GM18498 (cell line): Measurements from ENCODE around the gene KIF1A.

ENCODE experiments used
- ATAC-seq: cut with Tn5 transposase; IDR thresholded peaks from one replicate; pipeline ENCODE4 v1.9.1; 2021; ENCODE audit warnings: mild to moderate bottlenecking, moderate library complexity; ENCODE audit not compliant: unreplicated experiment

KIF1A gene

GRCh38 chr2:240777456-240778212, 42.4 kb downstream of the KIF1A start:
- no peak for ATAC-seq

GRCh38 chr2:240775905-240776304, 44.1 kb downstream of the KIF1A start:
- no peak for ATAC-seq

GRCh38 chr2:240774856-240775255, 45.2 kb downstream of the KIF1A start:
- ATAC-seq, result no peak

GRCh38 chr2:240769096-240769495, 50.9 kb downstream of the KIF1A start:
- no peak for ATAC-seq

- no peak for ATAC-seq
Observed at GRCh38 chr2:240768216-240768615, 51.8 kb downstream of the KIF1A start.

GRCh38 chr2:240767341-240767740, 52.7 kb downstream of the KIF1A start:
- no peak for ATAC-seq

- no peak for ATAC-seq
Observed at GRCh38 chr2:240766072-240766471, 53.9 kb downstream of the KIF1A start.

GRCh38 chr2:240765007-240765406, 55.0 kb downstream of the KIF1A start:
- no peak for ATAC-seq

GRCh38 chr2:240764605-240765004, 55.4 kb downstream of the KIF1A start:
- ATAC-seq, result no peak

GRCh38 chr2:240762971-240763370, 57.0 kb downstream of the KIF1A start:
- ATAC-seq, result no peak

GRCh38 chr2:240762249-240762648, 57.8 kb downstream of the KIF1A start:
- no peak for ATAC-seq

GRCh38 chr2:240760576-240761246, 59.3 kb downstream of the KIF1A start:
- ATAC-seq, result no peak

- no peak for ATAC-seq
Observed at GRCh38 chr2:240760121-240760520, 59.9 kb downstream of the KIF1A start.

GRCh38 chr2:240759459-240759858, 60.6 kb downstream of the KIF1A start:
- ATAC-seq, result no peak

GRCh38 chr2:240757086-240757614, 62.9 kb downstream of the KIF1A start:
- ATAC-seq, result no peak

- ATAC-seq, result no peak
Observed at GRCh38 chr2:240752209-240752608, 67.8 kb downstream of the KIF1A start.

- ATAC-seq, result no peak
Observed at GRCh38 chr2:240750409-240750808, 69.6 kb downstream of the KIF1A start.

- ATAC-seq, result no peak
Observed at GRCh38 chr2:240749516-240749915, 70.5 kb downstream of the KIF1A start.

GRCh38 chr2:240747256-240747655, 72.8 kb downstream of the KIF1A start:
- ATAC-seq, result no peak

GRCh38 chr2:240746671-240747070, 73.3 kb downstream of the KIF1A start:
- ATAC-seq, result no peak

- no peak for ATAC-seq
Observed at GRCh38 chr2:240745962-240746361, 74.1 kb downstream of the KIF1A start.

- ATAC-seq, result no peak
Observed at GRCh38 chr2:240745456-240745855, 74.6 kb downstream of the KIF1A start.
